Epithelial cell of esophagus (primary cell): ENCODE measurements around the gene PLXNA4.

Experiments
- DNase-seq: peaks from one replicate; pipeline ENCODE4 v3.0.0; 2010; ENCODE audit warnings: low read depth
- H3K4me3 ChIP-seq: 2 replicates; pipeline ENCODE4 v1.5.1; 2011; ENCODE audit warnings: mild to moderate bottlenecking, low read length, control low read depth
- CTCF ChIP-seq: IDR thresholded peaks from 2 replicates; pipeline ENCODE4 v1.5.1; 2011; ENCODE audit warnings: low read depth, mild to moderate bottlenecking, low read length, control low read depth, inconsistent platforms; ENCODE audit not compliant: insufficient read depth; ENCODE audit errors: missing control alignments

Gene PLXNA4

GRCh38 chr7:132548489-132549078 is 27.7 kb downstream of the PLXNA4 start:
- DNase-seq, result no peak
- H3K4me3 ChIP-seq, result no peak overlapping the region
- TF ChIP-seq CTCF, result no peak

GRCh38 chr7:132547821-132548220 is 28.4 kb downstream of the PLXNA4 start:
- no peak for DNase-seq
- TF ChIP-seq CTCF, result no peak

GRCh38 chr7:132546366-132547127 is 29.7 kb downstream of the PLXNA4 start:
- no peak for DNase-seq
- no peak for TF ChIP-seq CTCF
- H3K4me3 ChIP-seq, result no peak overlapping the region

More at GRCh38 chr7:132547821-132548220, 28.4 kb downstream of the PLXNA4 start:
- H3K4me3 ChIP-seq, result no peak overlapping the region

GRCh38 chr7:132545756-132546155 is 30.5 kb downstream of the PLXNA4 start:
- H3K4me3 ChIP-seq, result no peak overlapping the region
- no peak for DNase-seq
- TF ChIP-seq CTCF, result no peak

DNA sequence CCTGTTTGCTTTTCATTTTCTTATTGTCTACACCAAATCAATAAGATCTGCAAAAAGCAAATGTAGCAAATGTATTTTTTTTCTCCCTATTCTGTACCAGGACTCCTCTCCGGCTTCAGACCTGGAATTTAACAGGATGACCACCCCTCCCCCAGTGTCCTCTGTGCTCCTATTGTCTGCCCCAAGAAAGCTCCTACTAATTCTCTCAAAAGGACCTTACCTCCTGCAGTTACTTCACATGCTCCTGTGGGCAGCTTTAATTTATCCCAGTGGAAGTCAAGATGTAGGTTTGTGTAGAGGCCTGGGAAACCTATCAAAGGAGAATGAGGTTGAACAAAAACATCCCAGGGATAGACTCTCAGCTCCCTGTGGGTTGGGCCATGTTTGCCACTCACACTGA is 31.3 kb downstream of the PLXNA4 start:
- DNase-seq, result no peak
- no peak overlapping the region for H3K4me3 ChIP-seq
- no peak for TF ChIP-seq CTCF

DNA sequence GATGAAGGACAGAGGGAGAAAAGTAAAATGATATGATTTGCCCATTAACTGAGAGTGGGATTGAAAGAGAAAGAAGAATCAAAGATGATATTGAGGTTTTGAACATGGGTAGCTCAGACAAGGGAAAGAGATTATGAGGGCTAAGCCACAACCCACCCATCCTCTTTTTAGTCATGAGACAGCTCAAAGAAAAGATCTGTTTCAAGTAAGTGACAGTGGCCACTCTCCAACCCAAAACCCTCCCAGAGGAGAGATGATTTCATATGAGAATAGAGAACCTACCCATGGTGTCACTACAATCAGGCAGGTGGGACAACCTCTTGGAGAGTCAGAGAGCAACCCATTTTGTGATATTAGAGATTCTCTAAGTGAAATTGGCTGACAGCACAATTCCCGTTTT is 32.2 kb downstream of the PLXNA4 start:
- no peak for TF ChIP-seq CTCF
- DNase-seq, result no peak
- H3K4me3 ChIP-seq, result no peak overlapping the region

GRCh38 chr7:132542895-132543294 is 33.4 kb downstream of the PLXNA4 start:
- no peak overlapping the region for H3K4me3 ChIP-seq
- no peak for TF ChIP-seq CTCF
- no peak for DNase-seq
